ENCODE results near the gene IBA57.
A peak's percentile ranks its signal among the peaks of the same experiment; 100 is the strongest.
"Not testable (repeated sequence)": the region's sequence is repeated elsewhere in the genome, so short reads cannot be mapped to it uniquely, and the experiment has no call there.

Gene IBA57

DNA sequence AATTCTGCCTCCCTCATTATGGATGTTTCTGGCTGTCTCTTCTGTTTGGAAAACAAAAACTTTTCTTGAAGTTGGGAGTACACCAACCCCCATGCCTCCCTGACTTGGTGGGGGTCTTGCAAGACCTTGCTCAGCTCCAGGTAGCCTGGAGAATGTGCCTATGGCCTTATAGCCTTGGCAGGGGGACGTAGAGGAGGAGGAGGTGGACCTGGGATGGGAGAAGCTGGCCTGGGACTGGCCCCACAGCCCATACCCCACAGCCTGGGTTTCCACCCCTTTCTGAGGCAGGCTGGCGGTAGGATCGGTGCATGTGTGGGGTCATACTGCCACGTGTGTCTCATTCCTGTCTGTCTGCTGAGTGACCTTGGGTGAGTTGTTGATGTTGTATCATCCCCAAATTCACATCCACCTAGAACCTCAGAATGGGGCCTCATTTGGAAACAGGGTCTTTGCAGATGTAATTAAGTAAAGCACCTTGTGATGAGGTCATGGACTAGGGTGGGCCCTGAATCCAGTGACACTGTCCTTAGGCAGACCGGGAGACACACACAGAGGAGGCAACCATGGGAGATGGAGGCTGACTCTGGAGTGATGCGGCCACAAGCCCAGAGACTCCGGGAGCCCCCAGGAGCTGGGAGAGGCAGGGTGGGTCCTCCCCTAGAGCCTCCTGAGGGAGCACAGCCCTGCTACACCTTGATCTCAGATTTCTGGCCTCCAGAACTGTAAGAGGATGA, 60.7 kb downstream of the IBA57 start:
- Histone ChIP-seq H3K27me3 (no peaks in the 10 kb centered on the region), H3K4me1 (no peaks in the 10 kb centered on the region), H3K9me3 (no peaks in the 10 kb centered on the region), H3K36me3 (no peaks in the 10 kb centered on the region), H3K4me3 (ENCODE audit: low read depth, low read length) (no peak overlapping the region)
- TF ChIP-seq, protein P1, sequence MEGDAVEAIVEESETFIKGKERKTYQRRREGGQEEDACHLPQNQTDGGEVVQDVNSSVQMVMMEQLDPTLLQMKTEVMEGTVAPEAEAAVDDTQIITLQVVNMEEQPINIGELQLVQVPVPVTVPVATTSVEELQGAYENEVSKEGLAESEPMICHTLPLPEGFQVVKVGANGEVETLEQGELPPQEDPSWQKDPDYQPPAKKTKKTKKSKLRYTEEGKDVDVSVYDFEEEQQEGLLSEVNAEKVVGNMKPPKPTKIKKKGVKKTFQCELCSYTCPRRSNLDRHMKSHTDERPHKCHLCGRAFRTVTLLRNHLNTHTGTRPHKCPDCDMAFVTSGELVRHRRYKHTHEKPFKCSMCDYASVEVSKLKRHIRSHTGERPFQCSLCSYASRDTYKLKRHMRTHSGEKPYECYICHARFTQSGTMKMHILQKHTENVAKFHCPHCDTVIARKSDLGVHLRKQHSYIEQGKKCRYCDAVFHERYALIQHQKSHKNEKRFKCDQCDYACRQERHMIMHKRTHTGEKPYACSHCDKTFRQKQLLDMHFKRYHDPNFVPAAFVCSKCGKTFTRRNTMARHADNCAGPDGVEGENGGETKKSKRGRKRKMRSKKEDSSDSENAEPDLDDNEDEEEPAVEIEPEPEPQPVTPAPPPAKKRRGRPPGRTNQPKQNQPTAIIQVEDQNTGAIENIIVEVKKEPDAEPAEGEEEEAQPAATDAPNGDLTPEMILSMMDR (IDR thresholded peaks at IDR 0.05; ENCODE audit: low read depth, low read length), result no peak
- no peak for DNase-seq

DNA sequence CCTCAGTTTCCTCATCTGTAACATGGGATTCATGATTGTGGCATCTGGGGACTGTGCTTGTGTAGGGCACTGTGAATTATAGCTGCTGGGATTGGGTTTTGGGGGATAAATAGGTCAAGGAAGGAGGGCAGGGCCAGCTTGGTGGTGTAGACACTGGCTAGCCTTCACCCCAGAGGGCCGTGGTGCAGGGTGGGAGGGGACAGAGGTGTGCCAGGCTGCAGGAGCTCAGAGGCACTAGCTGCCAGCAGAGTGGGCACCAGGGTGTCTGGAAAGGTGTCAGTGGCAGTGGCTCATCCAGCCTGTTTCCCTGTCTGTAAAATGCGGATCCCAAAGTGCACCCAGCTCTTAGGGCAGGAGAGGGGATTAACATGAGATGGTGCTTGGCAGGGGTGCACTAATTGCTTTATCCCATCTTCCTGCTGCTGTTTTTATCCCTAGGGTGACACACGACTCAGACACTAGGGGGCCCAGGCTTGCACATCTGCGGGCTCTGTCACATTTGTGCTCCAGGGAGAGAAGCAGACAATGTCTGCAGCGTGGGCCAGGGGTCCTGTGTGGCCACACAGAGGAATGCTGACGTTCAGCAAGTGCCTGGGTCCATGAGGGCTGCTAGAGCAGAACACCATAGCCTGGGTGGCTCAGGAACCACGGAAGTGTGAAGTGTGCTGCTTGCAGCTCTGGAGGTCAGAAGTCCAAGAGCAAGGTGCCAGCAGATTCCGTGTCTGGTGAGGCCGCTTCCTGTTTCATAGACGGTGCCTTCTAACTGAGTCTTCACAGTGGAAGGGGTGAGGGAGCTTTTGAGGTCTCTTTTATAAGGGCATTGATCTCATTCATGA, 61.6 kb downstream of the IBA57 start:
- peak; percentile 55 for DNase-seq
- no peaks in the 10 kb centered on the region for H3K36me3 ChIP-seq
- H3K4me3 ChIP-seq (ENCODE audit: low read depth, low read length), result no peak overlapping the region
- TF ChIP-seq, protein P1 (IDR thresholded peaks at IDR 0.05; ENCODE audit: low read depth, low read length), result peak; percentile 56
- no peaks in the 10 kb centered on the region for H3K4me1 ChIP-seq
- no peaks in the 10 kb centered on the region for H3K9me3 ChIP-seq
- no peaks in the 10 kb centered on the region for H3K27me3 ChIP-seq

DNA sequence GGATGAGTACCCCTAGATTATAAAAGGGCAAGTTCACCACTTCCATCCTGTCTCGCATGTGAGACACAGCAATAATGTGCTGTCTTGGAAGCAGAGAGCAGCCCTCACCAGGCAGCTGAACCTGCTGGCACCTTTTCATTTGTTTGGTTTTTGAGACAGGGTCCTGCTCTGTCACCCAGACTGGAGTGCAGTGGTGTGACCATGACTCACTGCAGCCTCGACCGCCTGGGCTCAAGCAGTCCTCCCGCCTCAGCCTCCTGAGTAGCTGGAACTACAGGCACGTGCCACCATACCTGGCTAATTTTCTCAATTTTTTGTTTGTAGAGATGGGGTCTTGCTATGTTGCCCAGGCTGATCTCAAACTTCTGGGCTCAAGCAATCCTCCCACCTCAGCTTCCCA, 62.5 kb downstream of the IBA57 start:
- DNase-seq; H3K9me3 ChIP-seq; H3K27me3 ChIP-seq; H3K4me1 ChIP-seq; H3K4me3 ChIP-seq (ENCODE audit: low read depth, low read length); H3K36me3 ChIP-seq: not testable (repeated sequence)

DNA sequence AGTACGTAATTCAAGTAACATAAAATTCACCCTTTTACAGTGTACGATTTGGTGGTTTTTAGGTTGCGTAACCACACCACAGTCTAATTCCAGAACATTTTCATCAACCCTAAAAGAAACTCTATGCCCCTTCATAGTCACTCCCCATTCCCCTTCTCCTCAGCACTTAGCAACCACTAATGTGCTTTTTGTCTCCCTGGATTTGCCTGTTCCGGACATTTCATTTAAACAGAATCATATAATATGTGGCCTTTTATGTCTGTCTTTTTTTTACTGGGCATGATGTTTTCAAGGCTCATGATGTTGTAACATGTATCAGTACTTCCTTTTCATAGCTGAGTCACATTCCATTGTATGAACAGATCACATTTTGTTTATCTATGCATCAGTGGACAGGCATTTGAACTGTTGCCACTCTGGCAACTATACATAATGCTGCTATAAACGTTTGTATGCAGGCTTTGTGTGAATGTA, 63.0 kb downstream of the IBA57 start:
- no peaks in the 10 kb centered on the region for H3K36me3 ChIP-seq
- no peak for DNase-seq
- no peak overlapping the region for H3K4me3 ChIP-seq (ENCODE audit: low read depth, low read length)
- H3K4me1 ChIP-seq, result no peaks in the 10 kb centered on the region
- H3K9me3 ChIP-seq, result no peaks in the 10 kb centered on the region
- TF ChIP-seq, protein P1 (IDR thresholded peaks at IDR 0.05; ENCODE audit: low read depth, low read length), result no peak
- no peaks in the 10 kb centered on the region for H3K27me3 ChIP-seq

DNA sequence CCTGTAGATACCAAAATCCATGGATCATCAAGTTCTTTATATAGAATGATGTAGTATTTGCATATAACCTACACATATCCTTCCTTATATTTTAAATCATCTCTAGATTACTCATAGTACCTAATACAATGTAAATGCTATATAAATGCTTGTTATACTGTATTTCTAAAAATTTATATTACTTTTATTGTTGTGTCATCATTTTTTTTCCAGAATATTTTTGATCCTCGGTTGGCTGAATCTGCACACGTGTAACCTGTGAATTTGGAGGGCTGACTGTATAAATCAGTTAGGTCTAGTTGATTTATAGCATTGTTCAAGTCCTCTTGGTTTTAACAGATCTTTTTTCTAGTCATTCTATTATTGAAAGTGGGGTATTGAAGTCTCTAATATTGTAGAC, 65.6 kb downstream of the IBA57 start:
- no peaks in the 10 kb centered on the region for H3K4me1 ChIP-seq
- no peaks in the 10 kb centered on the region for H3K27me3 ChIP-seq
- no peak overlapping the region for H3K4me3 ChIP-seq (ENCODE audit: low read depth, low read length)
- no peaks in the 10 kb centered on the region for H3K36me3 ChIP-seq
- no peak for DNase-seq
- no peaks in the 10 kb centered on the region for H3K9me3 ChIP-seq
- TF ChIP-seq, protein P1 (IDR thresholded peaks at IDR 0.05; ENCODE audit: low read depth, low read length), result no peak
